ENCODE measurements around the gene KNSTRN.

DNA sequence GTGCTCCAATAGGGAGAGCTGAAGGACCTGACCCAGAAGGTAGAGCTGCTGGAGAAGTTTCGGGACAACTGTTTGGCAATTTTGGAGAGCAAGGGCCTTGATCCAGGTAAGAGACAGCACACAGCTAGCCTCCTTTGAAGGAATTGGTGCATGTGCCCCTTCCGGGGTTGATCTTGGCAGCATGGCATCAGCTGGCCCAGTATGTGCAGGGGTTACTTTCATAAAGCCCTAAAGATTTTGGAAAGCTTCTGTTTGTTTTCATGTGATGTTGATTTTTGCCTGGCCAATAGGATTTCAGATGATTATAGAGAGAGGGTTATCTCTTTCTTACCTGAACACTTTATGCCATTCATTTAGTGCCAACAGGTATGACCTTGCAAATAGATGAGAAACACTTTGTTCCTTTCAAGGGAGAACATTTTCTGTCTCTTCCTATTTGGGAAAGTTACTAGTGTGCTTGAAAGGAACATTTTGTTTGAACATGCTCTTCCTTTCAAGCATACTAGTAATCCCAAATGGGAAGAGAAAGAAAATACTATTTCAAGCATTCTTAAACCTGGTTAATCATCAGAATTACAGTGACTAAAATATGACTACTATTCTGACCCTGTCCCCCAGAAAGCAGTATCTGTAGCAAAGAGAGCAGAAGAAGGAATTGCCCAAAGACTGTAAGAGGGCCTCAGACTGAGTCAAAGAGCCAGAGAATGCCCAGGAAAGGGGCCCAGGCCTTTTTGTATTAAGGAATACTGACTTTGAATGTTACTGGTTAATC lies 7.5 kb downstream of the KNSTRN start:
- TF ChIP-seq POLR2A (IDR thresholded peaks at IDR 0.05), result no peak
- TF ChIP-seq, protein P1, sequence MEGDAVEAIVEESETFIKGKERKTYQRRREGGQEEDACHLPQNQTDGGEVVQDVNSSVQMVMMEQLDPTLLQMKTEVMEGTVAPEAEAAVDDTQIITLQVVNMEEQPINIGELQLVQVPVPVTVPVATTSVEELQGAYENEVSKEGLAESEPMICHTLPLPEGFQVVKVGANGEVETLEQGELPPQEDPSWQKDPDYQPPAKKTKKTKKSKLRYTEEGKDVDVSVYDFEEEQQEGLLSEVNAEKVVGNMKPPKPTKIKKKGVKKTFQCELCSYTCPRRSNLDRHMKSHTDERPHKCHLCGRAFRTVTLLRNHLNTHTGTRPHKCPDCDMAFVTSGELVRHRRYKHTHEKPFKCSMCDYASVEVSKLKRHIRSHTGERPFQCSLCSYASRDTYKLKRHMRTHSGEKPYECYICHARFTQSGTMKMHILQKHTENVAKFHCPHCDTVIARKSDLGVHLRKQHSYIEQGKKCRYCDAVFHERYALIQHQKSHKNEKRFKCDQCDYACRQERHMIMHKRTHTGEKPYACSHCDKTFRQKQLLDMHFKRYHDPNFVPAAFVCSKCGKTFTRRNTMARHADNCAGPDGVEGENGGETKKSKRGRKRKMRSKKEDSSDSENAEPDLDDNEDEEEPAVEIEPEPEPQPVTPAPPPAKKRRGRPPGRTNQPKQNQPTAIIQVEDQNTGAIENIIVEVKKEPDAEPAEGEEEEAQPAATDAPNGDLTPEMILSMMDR (IDR thresholded peaks at IDR 0.05), result no peak
